CD4-positive, CD25-positive, alpha-beta regulatory T cell (primary cell): ENCODE results near the gene OR6C6. TPM values are rescaled to one million over a fixed set of nuclear protein-coding genes. Genes with fewer than 3 reads are reported as not detected.
"Not testable (repeated sequence)": the region's sequence is repeated elsewhere in the genome, so short reads cannot be mapped to it uniquely, and the experiment has no call there.

Experiments
- ATAC-seq, 2 donors: fragments of 150-1000 bp; cut with Tn5 transposase; one replicate each; pipeline ENCODE4 v1.10.0; 2021; ENCODE audit warnings: low read depth in 2 of 2, moderate number of reproducible peaks in 2 of 2, moderate library complexity in 1 of 2
- DNase-seq, 3 donors: peaks; one replicate each; pipeline versions ENCODE4 v3.0.0 to v3.0.0-alpha.2; 2012 to 2022; ENCODE audit warnings: mixed read lengths in 1 of 3
- H3K27ac ChIP-seq: one replicate; pipeline ENCODE4 v1.7.0; 2013; ENCODE audit warnings: mild to moderate bottlenecking, low read length; ENCODE audit not compliant: insufficient read depth, poor library complexity, severe bottlenecking
- H3K27me3 ChIP-seq: one replicate; pipeline ENCODE4 v1.7.0; 2013; ENCODE audit warnings: low read length; ENCODE audit not compliant: control insufficient read depth, insufficient read depth
- H3K36me3 ChIP-seq: one replicate; pipeline ENCODE4 v1.7.0; 2013; ENCODE audit warnings: mild to moderate bottlenecking, low read length, moderate library complexity; ENCODE audit not compliant: control insufficient read depth, insufficient read depth
- H3K4me1 ChIP-seq: 2 replicates; pipeline ENCODE4 v1.7.0; 2013; ENCODE audit warnings: mild to moderate bottlenecking, low read length; ENCODE audit not compliant: insufficient read depth, control insufficient read depth, poor library complexity, severe bottlenecking
- H3K4me3 ChIP-seq: one replicate; pipeline ENCODE4 v1.7.0; 2013; ENCODE audit warnings: low read depth, mild to moderate bottlenecking, low read length, moderate library complexity
- H3K9me3 ChIP-seq, 2 experiments: 1 replicate in 1 of 2; 2 replicates in 1 of 2; pipeline ENCODE4 v1.7.0; 2013; ENCODE audit warnings: low read length in 2 of 2, mild to moderate bottlenecking in 1 of 2, moderate library complexity in 1 of 2; ENCODE audit not compliant: control insufficient read depth in 2 of 2
- H3K27ac Mint-ChIP-seq, 3 donors: one replicate each; pipeline ENCODE4 v1.8.0; 2020 to 2022; ENCODE audit warnings: mild to moderate bottlenecking in 3 of 3, mixed read lengths in 3 of 3, moderate library complexity in 2 of 3
- H3K27me3 Mint-ChIP-seq: one replicate; pipeline ENCODE4 v1.8.0; 2022; ENCODE audit warnings: mild to moderate bottlenecking, mixed read lengths
- H3K36me3 Mint-ChIP-seq: one replicate; pipeline ENCODE4 v1.8.0; 2020; ENCODE audit warnings: mixed read lengths
- H3K4me1 Mint-ChIP-seq, 4 donors: one replicate each; pipeline ENCODE4 v1.8.0; 2020 to 2022; ENCODE audit warnings: mixed read lengths in 4 of 4, mild to moderate bottlenecking in 1 of 4
- H3K4me3 Mint-ChIP-seq, 4 donors: one replicate each; pipeline ENCODE4 v1.8.0; 2020 to 2022; ENCODE audit warnings: mild to moderate bottlenecking in 4 of 4, mixed read lengths in 4 of 4, moderate library complexity in 3 of 4
- H3K9me3 Mint-ChIP-seq, 7 donors: one replicate each; pipeline ENCODE4 v1.8.0; 2020 to 2022; ENCODE audit warnings: mixed read lengths in 7 of 7, mild to moderate bottlenecking in 3 of 7, moderate library complexity in 2 of 7
- polyA plus RNA-seq, 4 donors: library from polyadenylated mRNA; unstranded; fragments of 300-500 nt; fragmentation: Illumina TruSeq; gene quantifications; one replicate each; pipeline ENCODE4 v1.2.3, GENCODE V29; 2021
- total RNA-seq: library from RNA; stranded (reverse); gene quantifications from one replicate; pipeline ENCODE4 v1.2.3, GENCODE V29; 2022

OR6C6 gene
- not detected for total RNA-seq
- not detected for polyA plus RNA-seq

- no peaks in the 10 kb centered on the region for H3K36me3 ChIP-seq
- Mint-ChIP-seq H3K4me1 (no peaks in the 10 kb centered on the region), H3K27ac (no peak within 1 kb of the TSS), H3K27me3 (peaks cover 23% of the 10 kb centered on the region), H3K36me3 (no peaks in the 10 kb centered on the region), H3K9me3 (peaks cover 0 to 9% (median 2%) of the 10 kb centered on the region in 7 donors), H3K4me3 (no peak within 1 kb of the TSS)
- DNase-seq (no peak), ATAC-seq (no peak)
- H3K9me3 ChIP-seq = peaks cover 0 to 4% of the 10 kb centered on the region in 2 experiments
- no peak within 1 kb of the TSS for H3K4me3 ChIP-seq
- H3K4me1 ChIP-seq = no peaks in the 10 kb centered on the region
- H3K27ac ChIP-seq = no peak within 1 kb of the TSS
- peaks cover 2% of the 10 kb centered on the region for H3K27me3 ChIP-seq
Observed at GRCh38 chr12:55296469-55296868, at the start of gene OR6C6. Gene OR6C6, minus strand, starts transcription at chr12:55296569. Its CDS starts 1,337 bp downstream, at chr12:55295232.

- DNase-seq (no peak), ATAC-seq (no peak)
- H3K27ac ChIP-seq = no peak overlapping the region
- no peaks in the 10 kb centered on the region for H3K27me3 Mint-ChIP-seq
- no peak overlapping the region for H3K27ac Mint-ChIP-seq
- no peaks in the 10 kb centered on the region for H3K4me1 ChIP-seq
- H3K9me3 Mint-ChIP-seq = peaks cover 0 to 1% (median 0%) of the 10 kb centered on the region in 7 donors
- H3K36me3 ChIP-seq = no peaks in the 10 kb centered on the region
- H3K36me3 Mint-ChIP-seq = no peaks in the 10 kb centered on the region
- peaks cover 0 to 4% (median 0%) of the 10 kb centered on the region in 4 donors for H3K4me1 Mint-ChIP-seq
- no peak overlapping the region for H3K4me3 ChIP-seq
- no peaks in the 10 kb centered on the region for H3K9me3 ChIP-seq
- H3K27me3 ChIP-seq = peaks cover 3% of the 10 kb centered on the region
- H3K4me3 Mint-ChIP-seq = no peak overlapping the region
Observed at GRCh38 chr12:55336002-55336401, 39.6 kb upstream of the OR6C6 start.

- Mint-ChIP-seq H3K9me3 (peaks cover 0 to 2% (median 0%) of the 10 kb centered on the region in 7 donors), H3K36me3 (no peaks in the 10 kb centered on the region), H3K27ac (no peak within 1 kb of the TSS), H3K4me1 (peaks cover 0 to 4% (median 0%) of the 10 kb centered on the region in 4 donors), H3K27me3 (peaks cover 5% of the 10 kb centered on the region), H3K4me3 (no peak within 1 kb of the TSS)
- Histone ChIP-seq H3K4me3 (no peak within 1 kb of the TSS), H3K27me3 (no peaks in the 10 kb centered on the region), H3K9me3 (no peaks in the 10 kb centered on the region), H3K4me1 (no peaks in the 10 kb centered on the region), H3K27ac (no peak within 1 kb of the TSS), H3K36me3 (no peaks in the 10 kb centered on the region)
- ATAC-seq (no peak), DNase-seq (no peak)
Observed at GRCh38 chr12:55330446-55330845, 34.1 kb upstream of the OR6C6 start, which contains the start of gene OR6C3. Gene OR6C3, plus strand, starts transcription at chr12:55330746. Its CDS starts 955 bp downstream, at chr12:55331701.

- not testable (repeated sequence) for H3K36me3 Mint-ChIP-seq, H3K27ac ChIP-seq, H3K27me3 ChIP-seq, H3K4me1 ChIP-seq, H3K9me3 ChIP-seq, H3K36me3 ChIP-seq, H3K4me3 ChIP-seq, H3K27ac Mint-ChIP-seq, H3K4me1 Mint-ChIP-seq, ATAC-seq, DNase-seq, H3K9me3 Mint-ChIP-seq, H3K4me3 Mint-ChIP-seq
- peaks cover 17% of the 10 kb centered on the region for H3K27me3 Mint-ChIP-seq
Observed at GRCh38 chr12:55325801-55326200, 29.4 kb upstream of the OR6C6 start.

DNA sequence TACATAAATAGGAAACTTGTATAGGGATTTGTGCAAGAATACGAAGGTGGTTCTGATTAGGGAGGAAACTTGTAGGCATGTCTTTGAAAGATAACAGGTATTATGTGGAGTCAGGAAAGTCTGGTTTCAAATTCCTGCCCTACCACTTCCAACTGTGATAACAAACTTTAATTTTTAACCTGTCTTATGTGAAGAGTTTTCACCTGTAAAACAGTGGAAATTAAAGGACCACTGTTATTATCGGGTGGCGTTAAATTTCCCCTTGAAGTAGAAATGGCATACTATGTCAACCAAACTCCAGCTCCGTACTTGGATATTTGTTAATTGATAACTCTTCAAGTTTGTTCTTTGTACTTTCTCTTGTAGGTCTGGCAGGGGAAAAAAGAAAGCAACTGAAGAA is 23.8 kb upstream of the OR6C6 start:
- no peak overlapping the region for H3K27ac ChIP-seq
- no peaks in the 10 kb centered on the region for H3K36me3 ChIP-seq
- H3K4me1 Mint-ChIP-seq = no peaks in the 10 kb centered on the region
- H3K9me3 Mint-ChIP-seq = peaks cover 0 to 6% (median 2%) of the 10 kb centered on the region in 7 donors
- H3K4me3 ChIP-seq = no peak overlapping the region
- no peaks in the 10 kb centered on the region for H3K4me1 ChIP-seq
- H3K27me3 ChIP-seq = peaks cover 8% of the 10 kb centered on the region
- H3K27ac Mint-ChIP-seq = no peak overlapping the region
- ATAC-seq (no peak), DNase-seq (no peak)
- no peaks in the 10 kb centered on the region for H3K36me3 Mint-ChIP-seq
- no peaks in the 10 kb centered on the region for H3K9me3 ChIP-seq
- no peak overlapping the region for H3K4me3 Mint-ChIP-seq
- peaks cover 12% of the 10 kb centered on the region for H3K27me3 Mint-ChIP-seq

- Mint-ChIP-seq H3K27me3 (peaks cover 10% of the 10 kb centered on the region), H3K4me1 (no peaks in the 10 kb centered on the region), H3K9me3 (peaks cover 0 to 2% (median under 1%) of the 10 kb centered on the region in 7 donors), H3K27ac (no peak within 1 kb of the TSS), H3K36me3 (no peaks in the 10 kb centered on the region), H3K4me3 (no peak within 1 kb of the TSS)
- Histone ChIP-seq H3K27me3 (peaks cover 3% of the 10 kb centered on the region), H3K4me1 (no peaks in the 10 kb centered on the region), H3K36me3 (no peaks in the 10 kb centered on the region), H3K4me3 (no peak within 1 kb of the TSS), H3K9me3 (no peaks in the 10 kb centered on the region), H3K27ac (no peak within 1 kb of the TSS)
- DNase-seq (no peak), ATAC-seq (no peak)
Observed at GRCh38 chr12:55314043-55314442, 17.7 kb upstream of the OR6C6 start, which contains the start of gene OR6C1. Gene OR6C1, plus strand, starts transcription at chr12:55314343. Its CDS starts 6,257 bp downstream, at chr12:55320600.

DNA sequence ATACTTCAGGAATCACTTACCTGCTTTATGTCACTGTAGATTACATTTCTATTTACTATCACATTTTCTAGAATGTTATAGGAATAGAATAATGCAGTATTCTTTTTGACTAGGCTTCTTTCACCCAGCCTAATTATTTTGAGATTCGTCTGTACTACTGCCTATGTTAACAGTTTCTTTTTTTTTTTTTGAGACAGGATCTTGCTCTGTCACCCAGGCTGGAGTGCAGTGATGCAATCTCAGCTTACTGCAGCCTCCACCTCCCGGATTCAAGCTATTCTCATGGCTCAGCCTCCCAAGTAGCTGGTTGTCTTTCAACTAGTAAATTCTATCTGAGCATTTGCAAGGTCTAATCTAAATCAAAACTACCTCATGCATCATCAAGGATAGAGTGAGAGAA is 6.4 kb downstream of the OR6C6 start:
- Histone ChIP-seq H3K36me3 (no peaks in the 10 kb centered on the region), H3K4me1 (no peaks in the 10 kb centered on the region), H3K9me3 (no peaks in the 10 kb centered on the region), H3K27ac (no peak overlapping the region), H3K27me3 (no peaks in the 10 kb centered on the region), H3K4me3 (no peak overlapping the region)
- DNase-seq (no peak), ATAC-seq (no peak)
- H3K4me1 Mint-ChIP-seq = no peaks in the 10 kb centered on the region
- no peaks in the 10 kb centered on the region for H3K36me3 Mint-ChIP-seq
- H3K9me3 Mint-ChIP-seq = peaks cover 0 to 2% (median 0%) of the 10 kb centered on the region in 7 donors
- H3K27me3 Mint-ChIP-seq = peaks cover 9% of the 10 kb centered on the region
- H3K27ac Mint-ChIP-seq = no peak overlapping the region
- H3K4me3 Mint-ChIP-seq = no peak overlapping the region

DNA sequence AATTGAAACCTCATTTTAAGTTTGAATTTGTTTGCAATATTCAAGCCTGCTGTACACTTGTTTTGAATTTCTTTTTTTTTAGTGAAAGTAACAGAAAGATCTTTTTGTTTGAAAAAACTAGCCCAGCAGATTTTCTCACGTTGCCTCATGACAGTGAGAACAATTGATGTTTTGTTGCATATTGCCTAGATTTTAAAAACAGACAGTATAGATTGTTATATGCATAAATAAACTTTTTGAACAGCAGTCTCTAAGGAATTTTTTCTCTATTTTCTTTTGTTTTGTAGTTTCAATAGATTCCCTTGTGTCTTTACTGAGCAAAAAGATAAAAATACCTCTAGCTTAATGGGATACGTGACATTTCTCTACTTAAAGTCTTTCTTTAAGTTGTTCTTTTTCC is 15.4 kb downstream of the OR6C6 start:
- H3K9me3 ChIP-seq = peaks cover 0 to 2% of the 10 kb centered on the region in 2 experiments
- ATAC-seq (no peak), DNase-seq (no peak)
- peaks cover 1% of the 10 kb centered on the region for H3K27me3 ChIP-seq
- no peaks in the 10 kb centered on the region for H3K4me1 ChIP-seq
- Mint-ChIP-seq H3K9me3 (peaks cover 0 to 4% (median 0%) of the 10 kb centered on the region in 7 donors), H3K27ac (no peak overlapping the region), H3K4me3 (no peak overlapping the region), H3K4me1 (no peaks in the 10 kb centered on the region), H3K36me3 (no peaks in the 10 kb centered on the region), H3K27me3 (peaks cover 31% of the 10 kb centered on the region)
- H3K36me3 ChIP-seq = no peaks in the 10 kb centered on the region
- no peak overlapping the region for H3K4me3 ChIP-seq
- H3K27ac ChIP-seq = no peak overlapping the region
